T-helper 2 cell treated with Interferon-gamma antibody and Interleukin-4, amounts not matched to agents 5 μg/mL and 100 μg/mL, for 36 hours (primary cell): ENCODE measurements around the gene NDUFB5.

Experiments used
- DNase-seq: peaks from one replicate; pipeline ENCODE4 v3.0.0; 2021; ENCODE audit warnings: low spot score
- H3K27ac Mint-ChIP-seq: one replicate; pipeline ENCODE4 v1.8.0; 2021; ENCODE audit warnings: mild to moderate bottlenecking, mixed read lengths
- H3K27me3 Mint-ChIP-seq: one replicate; pipeline ENCODE4 v1.8.0; 2021; ENCODE audit warnings: low read depth, mixed read lengths
- H3K36me3 Mint-ChIP-seq: one replicate; pipeline ENCODE4 v1.8.0; 2021; ENCODE audit warnings: low read depth, mixed read lengths
- H3K4me1 Mint-ChIP-seq: one replicate; pipeline ENCODE4 v1.8.0; 2021; ENCODE audit warnings: low read depth, mixed read lengths
- H3K4me3 Mint-ChIP-seq: one replicate; pipeline ENCODE4 v1.8.0; 2022; ENCODE audit warnings: mild to moderate bottlenecking, moderate library complexity, mixed read lengths
- H3K9me3 Mint-ChIP-seq: one replicate; pipeline ENCODE4 v1.8.0; 2021; ENCODE audit warnings: mixed read lengths

The NDUFB5 gene

GRCh38 chr3:179604321-179605078, at the start of gene NDUFB5, which contains the start of gene MRPL47:
Gene NDUFB5, plus strand, starts transcription at chr3:179604794. Its CDS starts 22 bp downstream, at chr3:179604816.
Gene MRPL47, minus strand, starts transcription at chr3:179604638. Its CDS starts 14 bp downstream, at chr3:179604624.
- DNase-seq: peak; percentile 92
- Mint-ChIP-seq H3K9me3 (no peaks in the 10 kb centered on the region), H3K36me3 (peaks cover 30% of the 10 kb centered on the region), H3K27me3 (no peaks in the 10 kb centered on the region), H3K27ac (peak within 1 kb of the TSS; percentile 98), H3K4me1 (peaks cover 29% of the 10 kb centered on the region), H3K4me3 (peak within 1 kb of the TSS; percentile 98)

DNA sequence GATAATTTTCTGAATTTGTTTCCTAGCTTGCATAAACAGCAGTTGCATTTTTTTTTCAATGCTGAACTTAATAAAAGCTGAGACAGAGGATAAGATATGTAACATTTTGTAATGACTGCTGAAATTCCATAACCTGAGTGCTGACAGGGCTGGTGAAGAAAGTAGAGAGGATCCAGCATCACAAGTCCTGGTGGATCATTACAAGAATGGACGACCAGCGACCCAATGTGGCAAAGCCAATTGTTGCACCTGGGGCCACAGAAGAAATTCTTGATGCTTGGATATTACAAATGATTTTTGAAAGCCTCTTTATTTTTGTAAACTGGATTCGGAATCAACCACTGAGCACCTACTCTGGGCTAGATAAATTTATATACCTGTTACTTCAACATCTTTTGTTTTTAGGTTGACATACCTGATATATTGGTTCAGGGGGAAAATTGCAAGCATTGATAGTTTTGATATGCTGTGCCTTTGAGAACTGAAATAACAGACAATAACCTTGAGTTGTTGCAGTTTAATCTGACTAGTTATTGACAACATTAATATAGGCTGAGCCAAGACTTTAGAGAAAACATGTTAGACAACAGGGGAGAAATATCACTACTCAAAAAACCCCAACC, 45.7 kb upstream of the NDUFB5 start:
- Mint-ChIP-seq H3K27ac (no peak overlapping the region), H3K9me3 (no peaks in the 10 kb centered on the region), H3K27me3 (peaks cover 19% of the 10 kb centered on the region), H3K36me3 (no peaks in the 10 kb centered on the region), H3K4me3 (no peak overlapping the region), H3K4me1 (peaks cover 13% of the 10 kb centered on the region)
- DNase-seq: peak; percentile 19

DNA sequence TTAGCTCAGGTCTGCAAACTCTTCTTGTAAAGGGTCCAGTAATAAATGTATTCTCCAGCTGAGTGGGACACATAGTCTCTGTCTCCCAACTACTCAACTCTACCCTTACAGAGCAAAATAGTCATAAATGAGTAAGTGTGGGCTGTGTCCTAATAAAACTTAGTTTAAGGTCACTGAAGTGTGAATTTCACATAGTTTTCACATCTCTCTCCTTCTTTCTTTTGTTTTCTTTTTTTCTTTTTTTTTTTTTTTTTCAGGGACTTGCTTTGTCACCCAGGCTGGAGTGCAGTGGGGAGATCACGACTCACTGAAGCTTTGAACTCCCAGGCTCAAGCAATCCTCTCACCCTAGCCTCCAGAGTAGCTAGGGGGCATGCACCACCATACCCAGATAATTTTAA, 43.8 kb upstream of the NDUFB5 start:
- DNase-seq: no peak
- Mint-ChIP-seq H3K27ac (no peak overlapping the region), H3K27me3 (peaks cover 13% of the 10 kb centered on the region), H3K4me3 (no peak overlapping the region), H3K9me3 (no peaks in the 10 kb centered on the region), H3K4me1 (peaks cover 28% of the 10 kb centered on the region), H3K36me3 (peaks cover 2% of the 10 kb centered on the region)

GRCh38 chr3:179562591-179563270, 41.9 kb upstream of the NDUFB5 start, which contains the start of gene ACTL6A:
Gene ACTL6A, plus strand, starts transcription at chr3:179562926. Its CDS starts 167 bp downstream, at chr3:179563093.
- peaks cover 2% of the 10 kb centered on the region for H3K36me3 Mint-ChIP-seq
- H3K27me3 Mint-ChIP-seq: peaks cover 6% of the 10 kb centered on the region
- no peaks in the 10 kb centered on the region for H3K9me3 Mint-ChIP-seq
- peak within 1 kb of the TSS; percentile 98 for H3K4me3 Mint-ChIP-seq
- H3K27ac Mint-ChIP-seq: peak within 1 kb of the TSS; percentile 98
- DNase-seq: peak; percentile 98
- H3K4me1 Mint-ChIP-seq: peaks cover 31% of the 10 kb centered on the region

DNA sequence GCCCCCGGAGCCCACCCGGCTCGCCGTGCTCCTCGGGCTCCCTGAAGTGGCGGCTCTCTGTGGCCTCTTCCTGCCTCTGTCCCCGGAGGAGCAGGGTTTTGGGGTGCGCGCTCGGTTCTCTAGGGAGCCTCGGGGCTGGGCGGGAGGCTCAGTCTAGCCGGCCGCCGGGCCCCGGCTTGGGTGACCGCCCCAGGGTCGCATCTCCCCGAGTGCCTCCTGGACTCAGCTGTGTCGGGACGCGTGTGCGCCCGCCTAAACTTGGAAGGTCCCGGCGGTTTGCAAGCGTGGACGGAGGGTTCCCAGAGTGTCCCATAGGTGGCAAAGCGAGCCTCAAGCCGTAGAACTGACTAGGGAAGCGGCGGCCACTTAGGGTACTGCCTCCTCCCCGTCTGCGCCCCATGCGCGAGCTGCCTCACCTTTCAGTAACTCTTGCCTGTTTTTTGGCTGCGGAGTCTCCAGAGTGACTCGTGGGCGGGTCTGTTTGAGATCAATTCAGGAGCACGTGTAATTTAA, 41.3 kb upstream of the NDUFB5 start:
- H3K36me3 Mint-ChIP-seq: peaks cover 2% of the 10 kb centered on the region
- DNase-seq: peak; percentile 75

DNA sequence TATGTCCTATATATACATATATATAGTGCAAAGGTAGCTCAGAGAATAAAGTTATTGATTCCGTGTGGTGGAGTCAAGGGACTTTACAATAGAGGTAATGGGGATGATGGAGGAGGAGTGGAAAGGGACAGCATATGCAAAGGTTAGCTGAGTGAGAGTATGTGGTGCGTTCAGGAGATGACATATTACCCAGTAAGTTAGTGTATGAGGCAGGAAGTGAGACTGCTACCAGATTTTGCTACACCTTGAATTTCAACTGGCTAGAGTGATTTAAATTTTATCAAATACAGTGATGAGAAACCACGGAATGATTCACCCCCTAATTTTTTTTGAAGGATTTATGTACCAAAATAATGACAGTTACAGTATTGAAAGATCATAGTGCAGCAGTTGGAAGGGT, 39.1 kb upstream of the NDUFB5 start:
- peak overlapping the region; percentile 40 for H3K4me3 Mint-ChIP-seq
- peaks cover 27% of the 10 kb centered on the region for H3K4me1 Mint-ChIP-seq
- H3K36me3 Mint-ChIP-seq: peaks cover 9% of the 10 kb centered on the region
- no peaks in the 10 kb centered on the region for H3K9me3 Mint-ChIP-seq
- H3K27me3 Mint-ChIP-seq: no peaks in the 10 kb centered on the region
- DNase-seq: peak; percentile 23
- peak overlapping the region; percentile 79 for H3K27ac Mint-ChIP-seq

More for the DNA sequence above, 41.3 kb upstream of the NDUFB5 start:
- Mint-ChIP-seq H3K4me1 (peaks cover 31% of the 10 kb centered on the region), H3K9me3 (no peaks in the 10 kb centered on the region), H3K27ac (peak overlapping the region; percentile 94), H3K4me3 (peak overlapping the region; percentile 93), H3K27me3 (peaks cover 6% of the 10 kb centered on the region)

GRCh38 chr3:179580992-179581391, 23.6 kb upstream of the NDUFB5 start:
- no peak overlapping the region for H3K27ac Mint-ChIP-seq

GRCh38 chr3:179589143-179589542, 15.5 kb upstream of the NDUFB5 start:
- Mint-ChIP-seq H3K36me3 (peaks cover 53% of the 10 kb centered on the region), H3K27me3 (no peaks in the 10 kb centered on the region), H3K27ac (no peak overlapping the region), H3K4me3 (no peak overlapping the region), H3K9me3 (no peaks in the 10 kb centered on the region), H3K4me1 (peaks cover 3% of the 10 kb centered on the region)
- DNase-seq: no peak

More at GRCh38 chr3:179580992-179581391, 23.6 kb upstream of the NDUFB5 start:
- no peak for DNase-seq
- Mint-ChIP-seq H3K4me3 (no peak overlapping the region), H3K36me3 (peaks cover 53% of the 10 kb centered on the region), H3K9me3 (no peaks in the 10 kb centered on the region), H3K4me1 (peaks cover 3% of the 10 kb centered on the region), H3K27me3 (no peaks in the 10 kb centered on the region)

GRCh38 chr3:179590669-179591068, 13.9 kb upstream of the NDUFB5 start:
- Mint-ChIP-seq H3K4me3 (no peak overlapping the region), H3K36me3 (peaks cover 55% of the 10 kb centered on the region), H3K4me1 (peaks cover 1% of the 10 kb centered on the region), H3K27ac (no peak overlapping the region), H3K27me3 (no peaks in the 10 kb centered on the region), H3K9me3 (no peaks in the 10 kb centered on the region)
- no peak for DNase-seq

DNA sequence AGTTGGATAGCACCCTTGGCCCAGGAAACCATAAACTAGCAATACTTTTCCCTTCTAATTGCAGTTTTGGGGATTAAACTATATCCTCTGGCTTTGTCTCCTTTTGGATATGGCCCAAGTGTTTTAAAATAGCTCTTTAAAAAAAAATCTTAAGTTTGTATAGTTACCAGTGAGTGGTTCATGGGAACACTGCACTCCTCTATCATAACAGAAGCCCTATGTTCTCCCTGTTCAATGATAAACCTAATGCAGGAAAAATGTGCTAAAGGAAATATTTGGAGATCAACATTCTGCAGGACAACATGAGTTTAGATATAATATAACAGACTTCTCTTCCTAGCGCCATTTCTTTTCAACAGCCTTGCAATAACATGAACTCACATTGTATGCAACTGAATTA, 13.3 kb upstream of the NDUFB5 start:
- DNase-seq: no peak
- Mint-ChIP-seq H3K27ac (no peak overlapping the region), H3K36me3 (peaks cover 49% of the 10 kb centered on the region), H3K9me3 (no peaks in the 10 kb centered on the region), H3K4me1 (no peaks in the 10 kb centered on the region), H3K27me3 (no peaks in the 10 kb centered on the region), H3K4me3 (no peak overlapping the region)

GRCh38 chr3:179599531-179599930, 5.1 kb upstream of the NDUFB5 start:
- no peaks in the 10 kb centered on the region for H3K9me3 Mint-ChIP-seq
- H3K36me3 Mint-ChIP-seq: peaks cover 45% of the 10 kb centered on the region
- H3K27me3 Mint-ChIP-seq: no peaks in the 10 kb centered on the region
- H3K4me1 Mint-ChIP-seq: peaks cover 6% of the 10 kb centered on the region
- no peak overlapping the region for H3K4me3 Mint-ChIP-seq
- no peak overlapping the region for H3K27ac Mint-ChIP-seq
- no peak for DNase-seq

DNA sequence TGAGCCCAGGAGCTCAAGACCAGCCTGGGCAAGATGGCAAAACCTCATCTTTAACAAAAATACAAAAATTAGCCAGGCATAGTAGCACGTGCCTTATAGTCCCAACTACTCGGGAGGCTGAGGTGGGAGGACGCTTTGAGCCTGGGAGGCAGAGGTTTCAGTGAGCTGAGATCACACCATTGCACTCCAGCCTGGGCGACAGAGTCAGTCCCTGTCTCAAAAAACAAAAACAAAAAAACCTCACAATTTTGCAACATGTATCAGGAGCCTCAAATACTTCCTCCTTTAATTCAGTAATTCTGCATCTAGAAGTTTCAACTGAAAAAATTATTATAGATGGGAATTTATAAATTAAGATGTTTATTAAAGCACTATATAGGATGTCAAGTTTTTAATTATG, 1.3 kb upstream of the NDUFB5 start:
- Mint-ChIP-seq H3K4me1 (peaks cover 22% of the 10 kb centered on the region), H3K4me3 (peak overlapping the region; percentile 98), H3K27ac (peak overlapping the region; percentile 98), H3K27me3 (no peaks in the 10 kb centered on the region), H3K9me3 (no peaks in the 10 kb centered on the region), H3K36me3 (peaks cover 35% of the 10 kb centered on the region)
- DNase-seq: no peak

DNA sequence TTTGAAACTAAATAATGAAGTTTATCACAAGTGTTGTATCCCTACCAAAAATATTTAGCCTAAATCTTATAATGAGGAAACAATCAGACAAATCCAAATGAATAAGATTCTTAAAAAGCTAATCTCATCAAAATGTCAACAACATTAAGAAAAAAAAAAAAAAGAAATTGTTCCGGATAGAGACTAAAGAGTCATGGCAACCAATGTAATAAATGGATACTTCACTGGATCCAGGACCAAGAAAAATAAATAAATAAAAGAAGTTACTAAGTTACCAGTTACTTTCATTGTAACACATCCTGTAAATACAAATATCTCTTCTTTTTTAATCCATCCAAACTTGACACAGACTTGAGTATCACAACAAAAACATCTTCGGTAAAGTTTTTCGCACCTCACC, 763 bp upstream of the NDUFB5 start:
- H3K27ac Mint-ChIP-seq: peak overlapping the region; percentile 98
- H3K4me1 Mint-ChIP-seq: peaks cover 24% of the 10 kb centered on the region
- peaks cover 32% of the 10 kb centered on the region for H3K36me3 Mint-ChIP-seq
- no peaks in the 10 kb centered on the region for H3K27me3 Mint-ChIP-seq
- no peaks in the 10 kb centered on the region for H3K9me3 Mint-ChIP-seq
- peak overlapping the region; percentile 98 for H3K4me3 Mint-ChIP-seq
- DNase-seq: no peak
